ENCODE data around the gene NRK.
"Not testable (repeated sequence)": the region's sequence is repeated elsewhere in the genome, so short reads cannot be mapped to it uniquely, and the experiment has no call there.

Gene NRK

GRCh38 chrX:105975382-105975781 lies 153.0 kb downstream of the NRK start:
- TF ChIP-seq, protein P1, sequence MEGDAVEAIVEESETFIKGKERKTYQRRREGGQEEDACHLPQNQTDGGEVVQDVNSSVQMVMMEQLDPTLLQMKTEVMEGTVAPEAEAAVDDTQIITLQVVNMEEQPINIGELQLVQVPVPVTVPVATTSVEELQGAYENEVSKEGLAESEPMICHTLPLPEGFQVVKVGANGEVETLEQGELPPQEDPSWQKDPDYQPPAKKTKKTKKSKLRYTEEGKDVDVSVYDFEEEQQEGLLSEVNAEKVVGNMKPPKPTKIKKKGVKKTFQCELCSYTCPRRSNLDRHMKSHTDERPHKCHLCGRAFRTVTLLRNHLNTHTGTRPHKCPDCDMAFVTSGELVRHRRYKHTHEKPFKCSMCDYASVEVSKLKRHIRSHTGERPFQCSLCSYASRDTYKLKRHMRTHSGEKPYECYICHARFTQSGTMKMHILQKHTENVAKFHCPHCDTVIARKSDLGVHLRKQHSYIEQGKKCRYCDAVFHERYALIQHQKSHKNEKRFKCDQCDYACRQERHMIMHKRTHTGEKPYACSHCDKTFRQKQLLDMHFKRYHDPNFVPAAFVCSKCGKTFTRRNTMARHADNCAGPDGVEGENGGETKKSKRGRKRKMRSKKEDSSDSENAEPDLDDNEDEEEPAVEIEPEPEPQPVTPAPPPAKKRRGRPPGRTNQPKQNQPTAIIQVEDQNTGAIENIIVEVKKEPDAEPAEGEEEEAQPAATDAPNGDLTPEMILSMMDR (IDR thresholded peaks at IDR 0.05; ENCODE audit: insufficient read depth, missing control alignments): peak; percentile 8
- FAIRE-seq (no peak), DNase-seq (ENCODE audit: insufficient read length, low spot score) (no peak)

DNA sequence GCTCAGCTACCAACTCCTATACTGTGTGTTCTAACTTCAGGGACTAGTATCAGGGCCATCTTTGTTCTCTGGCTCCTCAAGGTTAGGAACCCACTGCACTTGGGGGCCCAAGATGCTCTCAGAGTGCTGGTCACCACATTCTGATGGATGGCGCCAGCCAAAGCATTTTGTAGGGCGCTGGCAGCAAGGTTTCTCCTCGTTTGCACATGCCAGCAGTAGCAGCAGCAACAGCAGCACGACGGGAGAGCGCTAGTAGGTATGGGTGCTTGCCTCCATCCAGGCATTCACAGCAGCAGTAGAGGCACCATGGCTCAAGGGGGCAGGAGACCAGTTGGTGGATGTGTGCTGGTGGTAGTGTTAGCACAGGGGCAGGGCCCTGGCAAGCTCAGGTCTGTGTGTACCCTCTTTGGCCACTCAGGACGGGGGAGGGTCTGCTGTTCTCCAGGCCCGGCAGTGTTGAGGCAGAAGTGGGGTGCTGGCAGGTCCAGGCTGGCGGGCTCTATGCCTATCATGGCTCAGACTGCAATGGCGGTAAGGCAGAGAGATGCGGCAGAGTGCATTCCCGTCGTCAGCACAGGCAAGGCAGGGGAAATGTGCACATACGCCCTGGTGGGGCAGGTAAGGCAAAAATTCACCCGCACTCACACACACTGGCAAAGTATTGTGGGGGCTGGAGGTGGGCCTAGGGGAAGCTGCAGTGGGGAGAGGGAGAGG lies 159.6 kb downstream of the NRK start:
- FAIRE-seq (no peak), DNase-seq (ENCODE audit: insufficient read length, low spot score) (no peak)
- TF ChIP-seq, protein P1 (IDR thresholded peaks at IDR 0.05; ENCODE audit: insufficient read depth, missing control alignments): no peak

GRCh38 chrX:105988487-105988886 lies 166.1 kb downstream of the NRK start:
- FAIRE-seq; DNase-seq (ENCODE audit: insufficient read length, low spot score): not testable (repeated sequence)

GRCh38 chrX:105999294-105999693 lies 177.0 kb downstream of the NRK start:
- DNase-seq (ENCODE audit: insufficient read length, low spot score) (no peak), FAIRE-seq (no peak)
- TF ChIP-seq, protein P1 (IDR thresholded peaks at IDR 0.05; ENCODE audit: insufficient read depth, missing control alignments): no peak

DNA sequence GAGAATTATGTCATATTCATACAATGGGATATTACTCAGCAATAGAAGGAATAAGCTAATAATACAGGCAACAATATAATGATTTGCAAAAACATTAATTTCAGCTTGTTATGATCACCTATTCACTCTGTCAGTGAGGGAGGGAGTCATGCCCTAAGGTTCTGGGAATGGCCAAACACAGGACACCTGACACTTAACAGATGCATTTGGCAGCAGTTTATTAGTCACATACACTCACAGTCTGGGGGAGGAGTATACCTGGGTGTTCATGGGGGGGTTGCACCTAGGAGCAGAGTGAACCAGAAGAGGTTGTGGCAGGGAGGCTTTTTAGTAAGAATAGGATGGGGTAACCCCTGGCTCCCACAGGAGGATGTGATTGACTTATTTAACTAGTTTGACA lies 177.9 kb downstream of the NRK start:
- DNase-seq (ENCODE audit: insufficient read length, low spot score) (no peak), FAIRE-seq (no peak)
- TF ChIP-seq, protein P1 (IDR thresholded peaks at IDR 0.05; ENCODE audit: insufficient read depth, missing control alignments): no peak

GRCh38 chrX:106000609-106001008 lies 178.3 kb downstream of the NRK start:
- DNase-seq (ENCODE audit: insufficient read length, low spot score); FAIRE-seq: not testable (repeated sequence)

- no peak for DNase-seq (ENCODE audit: insufficient read length, low spot score)
- TF ChIP-seq, protein P1 (IDR thresholded peaks at IDR 0.05; ENCODE audit: insufficient read depth, missing control alignments): no peak
- FAIRE-seq: no peak
Observed at GRCh38 chrX:106005684-106006083, 183.3 kb downstream of the NRK start.

- no peak for FAIRE-seq
- TF ChIP-seq, protein P1 (IDR thresholded peaks at IDR 0.05; ENCODE audit: insufficient read depth, missing control alignments): no peak
- no peak for DNase-seq (ENCODE audit: insufficient read length, low spot score)
Observed at GRCh38 chrX:106007815-106008214, 185.5 kb downstream of the NRK start.
